LHCN-M2 (cell line): ENCODE data around the gene ZBP1. TPM values are rescaled to one million over a fixed set of nuclear protein-coding genes. Genes with fewer than 3 reads are reported as not detected.

Source experiments
- DNase-seq: peaks from one replicate; pipeline ENCODE4 v3.0.0-alpha.2; 2012; ENCODE audit warnings: low read depth
- total RNA-seq: library from RNA; depleted of rRNA; stranded (reverse); fragments of >200 nt; gene quantifications from 2 replicates; pipeline ENCODE4 v1.2.3, GENCODE V29; 2014

ZBP1 gene
- total RNA-seq, 1 experiment from 2014 or later = not detected

- no peak for DNase-seq
Observed at GRCh38 chr20:57586370-57586793, 33.8 kb downstream of the ZBP1 start.

GRCh38 chr20:57585466-57586213, 34.6 kb downstream of the ZBP1 start:
- no peak for DNase-seq

- peak; percentile 8 for DNase-seq
Observed at GRCh38 chr20:57584768-57585461, 35.3 kb downstream of the ZBP1 start.

GRCh38 chr20:57583289-57584257, 36.7 kb downstream of the ZBP1 start:
- no peak for DNase-seq

- DNase-seq = no peak
Observed at GRCh38 chr20:57582432-57583288, 37.6 kb downstream of the ZBP1 start.

GRCh38 chr20:57582029-57582378, 38.2 kb downstream of the ZBP1 start:
- DNase-seq = no peak

- DNase-seq = no peak
Observed at GRCh38 chr20:57581202-57582028, 38.8 kb downstream of the ZBP1 start.

GRCh38 chr20:57580478-57581201, 39.6 kb downstream of the ZBP1 start:
- no peak for DNase-seq

- DNase-seq = no peak
Observed at GRCh38 chr20:57579898-57580447, 40.3 kb downstream of the ZBP1 start.

GRCh38 chr20:57579331-57579897, 40.8 kb downstream of the ZBP1 start:
- DNase-seq = no peak

- no peak for DNase-seq
Observed at GRCh38 chr20:57578476-57579165, 41.6 kb downstream of the ZBP1 start.

GRCh38 chr20:57577679-57578475, 42.3 kb downstream of the ZBP1 start:
- DNase-seq = no peak

GRCh38 chr20:57576617-57577550, 43.3 kb downstream of the ZBP1 start:
- DNase-seq = no peak

GRCh38 chr20:57576002-57576401, 44.2 kb downstream of the ZBP1 start:
- no peak for DNase-seq

- DNase-seq = no peak
Observed at GRCh38 chr20:57574954-57575353, 45.3 kb downstream of the ZBP1 start.

- no peak for DNase-seq
Observed at GRCh38 chr20:57573894-57574293, 46.3 kb downstream of the ZBP1 start.
